K562 (cell line): ENCODE data around the gene LAPTM5. TPM values are rescaled to one million over a fixed set of nuclear protein-coding genes. Genes with fewer than 3 reads are reported as not detected.

ENCODE experiments used
- ATAC-seq: fragments of 200-7000 bp; cut with Tn5 transposase; 3 replicates; pipeline ENCODE4 v1.9.1; 2020; ENCODE audit warnings: moderate library complexity
- BruUV-seq: library from RNA; stranded (reverse); fragments of 400-500 nt; replicated peaks from 2 replicates; lab custom pipeline; 2021; lab: Mats Ljungman, UMichigan
- CTCF ChIA-PET: fragments of 300-600 bp; formaldehyde crosslinking; extraction: SDS; loops from one replicate; lab custom pipeline; 2021; ENCODE audit warnings: low intra/inter-chr PET ratio; lab: Yijun Ruan, JAX
- POLR2A ChIA-PET: fragments of 300-600, 350-650 bp; sonication (Branson Sonifier 250); formaldehyde crosslinking; extraction: SDS; loops from one replicate; lab custom pipeline; 2021; ENCODE audit warnings: antibody characterized with exemption, inconsistent platforms; lab: Yijun Ruan, JAX
- DNase-seq, 4 experiments: peaks; one replicate each; pipeline versions ENCODE4 v3.0.0 to v3.0.0-alpha.2; 2011 to 2018; ENCODE audit warnings: low spot score in 3 of 4, mixed read lengths in 3 of 4; ENCODE audit errors: extremely low read depth in 1 of 4
- FAIRE-seq: peaks from 2 replicates; lab custom pipeline; 2011; peaks lifted over from hg19 to GRCh38; lab: Jason Lieb, UNC
- H2AFZ ChIP-seq: 2 replicates; pipeline ENCODE4 v1.6.0; 2011; ENCODE audit warnings: low read depth, low read length, control low read depth, inconsistent platforms
- H3K27ac ChIP-seq: fragments of 200-600 bp; 3 replicates; pipeline ENCODE4 v1.8.0; 2011; ENCODE audit warnings: low read depth, mild to moderate bottlenecking, control low read depth, inconsistent platforms, low read length, moderate library complexity, mixed read lengths; ENCODE audit errors: extremely low read depth
- H3K27me3 ChIP-seq, 2 experiments: fragments of 300-600 bp in 1 of 2; 2 replicates in 1 of 2; 3 replicates in 1 of 2; pipeline versions ENCODE4 v1.6.0 to v1.8.0; 2011; ENCODE audit warnings: inconsistent platforms in 2 of 2, low read length in 2 of 2, mild to moderate bottlenecking in 1 of 2, mixed read lengths in 1 of 2, moderate library complexity in 1 of 2; ENCODE audit not compliant: control insufficient read depth in 2 of 2, insufficient read depth in 2 of 2
- H3K36me3 ChIP-seq: fragments of 300-600 bp; 3 replicates; pipeline ENCODE4 v1.8.0; 2011; ENCODE audit warnings: mild to moderate bottlenecking, low read length, inconsistent platforms; ENCODE audit not compliant: control insufficient read depth, insufficient read depth
- H3K4me1 ChIP-seq, 2 experiments: fragments of 200-600 bp in 1 of 2; replicated peaks in 1 of 2; 2 replicates in 1 of 2; 3 replicates in 1 of 2; pipeline versions ENCODE4 v1.5.1 to v1.8.0; 2011; ENCODE audit warnings: inconsistent platforms in 2 of 2, low read length in 2 of 2, mild to moderate bottlenecking in 1 of 2, mixed read lengths in 1 of 2, moderate library complexity in 1 of 2; ENCODE audit not compliant: control insufficient read depth in 2 of 2, insufficient read depth in 2 of 2
- H3K4me2 ChIP-seq: 2 replicates; pipeline ENCODE4 v1.6.1; 2011; ENCODE audit warnings: low read length, control low read depth, inconsistent platforms, mixed read lengths; ENCODE audit not compliant: insufficient read depth
- H3K4me3 ChIP-seq: fragments of 200-600 bp; sonication (generic), shearing (Covaris generic); 2 replicates; pipeline ENCODE4 v1.5.1; 2016; ENCODE audit warnings: control low read depth, inconsistent platforms
- H3K79me2 ChIP-seq: fragments of 200-600 bp; 3 replicates; pipeline ENCODE4 v1.8.0; 2011; ENCODE audit warnings: low read length, inconsistent platforms; ENCODE audit not compliant: control insufficient read depth, insufficient read depth
- H3K9ac ChIP-seq, 2 experiments: 2 replicates each; pipeline versions ENCODE4 v1.6.0 to v1.6.1; 2011; ENCODE audit warnings: low read depth in 2 of 2, low read length in 2 of 2, control low read depth in 1 of 2, inconsistent platforms in 1 of 2, mild to moderate bottlenecking in 1 of 2, mixed read lengths in 1 of 2; ENCODE audit not compliant: insufficient read depth in 1 of 2
- H3K9me1 ChIP-seq: one replicate; pipeline ENCODE4 v1.6.0; 2011; ENCODE audit warnings: inconsistent platforms, mild to moderate bottlenecking, low read length, moderate library complexity; ENCODE audit not compliant: control insufficient read depth, insufficient read depth
- H3K9me3 ChIP-seq: replicated peaks from 2 replicates; pipeline ENCODE4 v1.5.1; 2011; ENCODE audit warnings: low read depth, low read length, inconsistent platforms; ENCODE audit not compliant: control insufficient read depth, insufficient read depth
- H4K20me1 ChIP-seq: replicated peaks from 2 replicates; pipeline ENCODE4 v1.6.1; 2011; ENCODE audit warnings: low read length, inconsistent platforms, mixed read lengths; ENCODE audit not compliant: control insufficient read depth, insufficient read depth
- CEBPB ChIP-seq: fragments of 450-650 bp; IDR thresholded peaks from 2 replicates; pipeline ENCODE4 v1.6.1; 2016; ENCODE audit warnings: missing genetic modification characterization, missing compliant biosample characterization
- HDAC1 ChIP-seq, 2 experiments: fragments of 450-650 bp; IDR thresholded peaks; 2 replicates each; pipeline ENCODE4 v1.6.1; 2016 to 2017; ENCODE audit warnings: inconsistent platforms in 1 of 2, mild to moderate bottlenecking in 1 of 2, moderate library complexity in 1 of 2
- HDAC2 ChIP-seq: fragments of 450-650 bp; IDR thresholded peaks from 2 replicates; pipeline ENCODE4 v1.6.1; 2016; ENCODE audit warnings: mild to moderate bottlenecking
- HMGN3 ChIP-seq: IDR thresholded peaks from 2 replicates; pipeline ENCODE4 v1.6.1; 2011; ENCODE audit warnings: borderline replicate concordance, low read depth, mild to moderate bottlenecking, mixed read lengths, low read length; ENCODE audit not compliant: insufficient read length; ENCODE audit errors: extremely low read depth
- KDM1A ChIP-seq, 2 experiments: fragments of 450-650 bp; IDR thresholded peaks; 2 replicates each; pipeline ENCODE4 v1.6.1; 2016; ENCODE audit warnings: mild to moderate bottlenecking in 2 of 2
- LARP7 ChIP-seq: fragments of 450-650 bp; IDR thresholded peaks from 2 replicates; pipeline ENCODE4 v1.6.1; 2016
- MAFK ChIP-seq: IDR thresholded peaks from 2 replicates; pipeline ENCODE4 v1.6.1; 2011; ENCODE audit warnings: low read length, improper control_type of control experiment
- MCM3 ChIP-seq: fragments of 450-650 bp; IDR thresholded peaks from 2 replicates; pipeline ENCODE4 v1.6.1; 2016
- RCOR1 ChIP-seq, 2 experiments: IDR thresholded peaks; 2 replicates each; pipeline ENCODE4 v1.6.1; 2012; ENCODE audit warnings: low read depth in 2 of 2, low read length in 2 of 2, borderline replicate concordance in 1 of 2, improper control_type of control experiment in 1 of 2
- USF1 ChIP-seq: sonication (generic); formaldehyde crosslinking; IDR thresholded peaks from 2 replicates; pipeline ENCODE4 v1.9.0; 2022; ENCODE audit warnings: mild to moderate bottlenecking, missing genetic modification reagents
- USF2 ChIP-seq: sonication (generic); formaldehyde crosslinking; IDR thresholded peaks from 2 replicates; pipeline ENCODE4 v1.5.0; 2020; ENCODE audit warnings: missing genetic modification reagents
- ZNF24 ChIP-seq: fragments of 450-650 bp; IDR thresholded peaks from 2 replicates; pipeline ENCODE4 v1.6.1; 2016
- ZNF277 ChIP-seq: fragments of 250-450 bp; sonication (Bioruptor Pico); IDR thresholded peaks from 2 replicates; pipeline ENCODE4 v1.8.0; 2022; ENCODE audit warnings: inconsistent platforms, mild to moderate bottlenecking, moderate library complexity, borderline replicate concordance
- ZNF347 ChIP-seq: fragments of 450-650 bp; formaldehyde crosslinking; IDR thresholded peaks from 2 replicates; pipeline ENCODE4 v1.4.0; 2020; ENCODE audit warnings: low read depth, mild to moderate bottlenecking, moderate library complexity
- ZNF586 ChIP-seq: fragments of 450-650 bp; formaldehyde crosslinking; conservative IDR thresholded peaks from 2 replicates; pipeline ENCODE4 v1.4.0; 2020; ENCODE audit warnings: mild to moderate bottlenecking, moderate library complexity
- WGBS: fragments of 100-300 bp; shearing (Covaris generic); methylation state at CpG from one replicate; pipeline ENCODE4 v1.1.6; 2016; ENCODE audit warnings: low coverage, mixed read lengths; ENCODE audit not compliant: insufficient coverage; ENCODE audit errors: missing lambda C conversion rate; 5-methylcytosine and 5-hydroxymethylcytosine counted together
- in situ Hi-C: fragments of 300-500 bp; cut with MboI; formaldehyde crosslinking; loops from 4 replicates; pipeline ENCODE4 v1.15.0; 2018; ENCODE audit warnings: inconsistent platforms, mixed read lengths
- intact Hi-C: fragments of 100-400 bp; cut with micrococcal nuclease; formaldehyde crosslinking; loops from 2 replicates; pipeline ENCODE4 v1.14.2; 2022
- polyA plus RNA-seq, 8 experiments: library from polyadenylated mRNA; depleted of rRNA in 4 of 8; stranded (reverse) in 5 of 8; unstranded in 3 of 8; fragments of >200 nt; fragmentation: Nextera tagmentation in 2 of 8; fragmentation: Illumina TruSeq in 1 of 8; extraction: Ambion mirVana in 2 of 8; extraction: Trizol in 1 of 8; gene quantifications; 2 replicates each; pipeline versions ENCODE4 v1.2.1 to v1.2.3, GENCODE V29; 2011 to 2014; ENCODE audit warnings: inconsistent platforms in 1 of 8, missing spikeins in 1 of 8
- total RNA-seq, 7 experiments: library from RNA; depleted of rRNA in 6 of 7; stranded (reverse); fragments of >200 nt in 6 of 7; fragmentation: Illumina TruSeq in 2 of 7; extraction: Trizol in 2 of 7; gene quantifications; 2 replicates each; pipeline versions ENCODE4 v1.2.1 to v1.2.3, GENCODE V29; 2011 to 2021; ENCODE audit warnings: low replicate concordance in 1 of 7

The LAPTM5 gene
- total and polyA plus RNA-seq, 9 of the 15 experiments (the other 6 are each of a cell fraction or from before 2014, with no cell fraction given): 2.4 to 47.3 (median 20.3) TPM

- no peak overlapping the region for H2AFZ ChIP-seq
- no TSS peak for BruUV-seq
- H3K9me1 ChIP-seq: no peaks in the 10 kb centered on the region
- H3K4me3 ChIP-seq: no peak overlapping the region
- POLR2A ChIA-PET: interaction anchor here (0.6 kb wide), 1 partner anchor 17 kb away, joined by 3 read pairs; no protein-coding TSS in a partner anchor
- peaks cover 6 to 16% of the 10 kb centered on the region in 2 experiments; a peak in 4 of 5 replicates for H3K4me1 ChIP-seq
- H3K36me3 ChIP-seq: no peaks in the 10 kb centered on the region; the same call in 2 of the 3 replicates
- H4K20me1 ChIP-seq: no peaks in the 10 kb centered on the region
- H3K4me2 ChIP-seq: no peak overlapping the region
- H3K27ac ChIP-seq: no peak overlapping the region
- H3K9ac ChIP-seq: no peak overlapping the region
- no peak for FAIRE-seq
- in situ Hi-C loops (no loop called here), intact Hi-C loops (no loop called here)
- H3K27me3 ChIP-seq: peaks cover 0 to 16% of the 10 kb centered on the region in 2 experiments; a peak in 3 of 5 replicates
- no peak for ATAC-seq
- DNase-seq: no peak
- no peaks in the 10 kb centered on the region for H3K79me2 ChIP-seq
- H3K9me3 ChIP-seq: peaks cover 9% of the 10 kb centered on the region
- TF ChIP-seq ZNF24 (peak; percentile 95), CEBPB (tag) (no peak), ZNF586 (CRISPR knock-in tag) (no peak), ZNF347 (CRISPR knock-in tag) (no peak), MCM3 (no peak), HMGN3 (no peak)
- TF ChIP-seq, all 486 proteins: peak for 1
- 18% methylated on average over 6 of the region's 6 CpGs for WGBS
- CTCF ChIA-PET: no interaction called here
Observed at GRCh38 chr1:30712583-30712982, 45.0 kb downstream of the LAPTM5 start.

GRCh38 chr1:30710407-30710806, 47.2 kb downstream of the LAPTM5 start:
- peaks cover 4% of the 10 kb centered on the region for H3K9me3 ChIP-seq
- no peak overlapping the region for H2AFZ ChIP-seq
- H4K20me1 ChIP-seq: no peaks in the 10 kb centered on the region
- intact Hi-C loops (no loop called here), in situ Hi-C loops (no loop called here)
- no peak overlapping the region for H3K4me2 ChIP-seq
- peaks cover 0 to 8% of the 10 kb centered on the region in 2 experiments; a peak in 2 of 5 replicates for H3K4me1 ChIP-seq
- ATAC-seq: no peak
- H3K79me2 ChIP-seq: no peaks in the 10 kb centered on the region
- CTCF ChIA-PET: no interaction called here
- H3K9me1 ChIP-seq: no peaks in the 10 kb centered on the region
- no peaks in the 10 kb centered on the region; the same call in 2 of the 3 replicates for H3K36me3 ChIP-seq
- no peak for FAIRE-seq
- H3K27me3 ChIP-seq: peaks cover 10 to 29% of the 10 kb centered on the region in 2 experiments; a peak in 4 of 5 replicates
- H3K9ac ChIP-seq: no peak overlapping the region
- TF ChIP-seq LARP7 (no peak), HDAC2 (peak; percentile 69), USF2 (CRISPR knock-in tag) (peak; percentile 27), USF1 (CRISPR knock-in tag) (peak; percentile 48), HDAC1 (IDR thresholded peaks at IDR 0.05) (peak in 1 of 2 experiments; percentile 75; a peak in 1 of 4 replicates), KDM1A (IDR thresholded peaks at IDR 0.05) (peak; percentile 94 to 97), MAFK (no peak), RCOR1 (IDR thresholded peaks at IDR 0.05; ENCODE audit: borderline replicate concordance in 1 of 2, low read depth in 2 of 2, low read length in 2 of 2) (peak in 1 of 2 experiments; percentile 55; a peak in 1 of 4 replicates), ZNF277 (CRISPR knock-in tag) (no peak)
- POLR2A ChIA-PET: no interaction called here
- DNase-seq: no peak
- BruUV-seq: no TSS peak
- WGBS: 21% methylated on average over 2 of the region's 2 CpGs
- H3K4me3 ChIP-seq: no peak overlapping the region
- no peak overlapping the region for H3K27ac ChIP-seq
